Bronchial epithelial cell (primary cell): ENCODE results near the gene VIL1. TPM values are rescaled to one million over a fixed set of nuclear protein-coding genes. Genes with fewer than 3 reads are reported as not detected.

Experiments
- DNase-seq: peaks from one replicate; pipeline ENCODE4 v3.0.0-alpha.2; 2010; ENCODE audit warnings: low read depth
- FAIRE-seq: peaks from 2 replicates; lab custom pipeline; 2011; peaks lifted over from hg19 to GRCh38; lab: Jason Lieb, UNC
- H3K27me3 ChIP-seq: 2 replicates; pipeline ENCODE4 v1.5.1; 2011; ENCODE audit warnings: low read length; ENCODE audit not compliant: control insufficient read depth, insufficient read depth
- H3K36me3 ChIP-seq: 2 replicates; pipeline ENCODE4 v1.5.1; 2011; ENCODE audit warnings: low read length; ENCODE audit not compliant: control insufficient read depth, insufficient read depth
- H3K4me3 ChIP-seq: 2 replicates; pipeline ENCODE4 v1.5.1; 2011; ENCODE audit warnings: mild to moderate bottlenecking, low read depth, low read length, control low read depth
- total RNA-seq: library from RNA; depleted of rRNA; stranded (reverse); fragments of >200 nt; gene quantifications from 2 replicates; pipeline ENCODE4 v1.2.1, GENCODE V29; 2014
- TF ChIP-seq, protein P1 (sequence below): IDR thresholded peaks from 2 replicates; pipeline ENCODE4 v1.5.1; 2011; ENCODE audit warnings: mild to moderate bottlenecking, moderate library complexity, low read length, control low read depth, inconsistent platforms; ENCODE audit not compliant: insufficient read depth, severe bottlenecking

VIL1 gene
- total RNA-seq, 1 donor from 2014 or later = not detected

DNA sequence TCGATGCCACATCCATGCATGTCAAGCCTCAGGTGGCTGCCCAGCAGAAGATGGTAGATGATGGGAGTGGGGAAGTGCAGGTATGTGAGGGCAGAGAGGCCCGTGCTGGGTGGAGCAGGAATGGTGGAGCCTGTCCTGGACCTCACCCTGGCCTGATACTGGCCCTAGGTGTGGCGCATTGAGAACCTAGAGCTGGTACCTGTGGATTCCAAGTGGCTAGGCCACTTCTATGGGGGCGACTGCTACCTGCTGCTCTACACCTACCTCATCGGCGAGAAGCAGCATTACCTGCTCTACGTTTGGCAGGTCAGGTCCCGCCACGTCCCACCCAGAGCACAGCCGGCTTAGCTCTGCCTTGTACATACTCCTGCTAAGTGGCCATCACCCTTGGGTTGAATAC, 13.0 kb downstream of the VIL1 start:
- Histone ChIP-seq H3K36me3 (no peaks in the 10 kb centered on the region), H3K4me3 (no peak overlapping the region), H3K27me3 (peaks cover 2% of the 10 kb centered on the region)
- DNase-seq (no peak), FAIRE-seq (no peak)
- TF ChIP-seq, protein P1, sequence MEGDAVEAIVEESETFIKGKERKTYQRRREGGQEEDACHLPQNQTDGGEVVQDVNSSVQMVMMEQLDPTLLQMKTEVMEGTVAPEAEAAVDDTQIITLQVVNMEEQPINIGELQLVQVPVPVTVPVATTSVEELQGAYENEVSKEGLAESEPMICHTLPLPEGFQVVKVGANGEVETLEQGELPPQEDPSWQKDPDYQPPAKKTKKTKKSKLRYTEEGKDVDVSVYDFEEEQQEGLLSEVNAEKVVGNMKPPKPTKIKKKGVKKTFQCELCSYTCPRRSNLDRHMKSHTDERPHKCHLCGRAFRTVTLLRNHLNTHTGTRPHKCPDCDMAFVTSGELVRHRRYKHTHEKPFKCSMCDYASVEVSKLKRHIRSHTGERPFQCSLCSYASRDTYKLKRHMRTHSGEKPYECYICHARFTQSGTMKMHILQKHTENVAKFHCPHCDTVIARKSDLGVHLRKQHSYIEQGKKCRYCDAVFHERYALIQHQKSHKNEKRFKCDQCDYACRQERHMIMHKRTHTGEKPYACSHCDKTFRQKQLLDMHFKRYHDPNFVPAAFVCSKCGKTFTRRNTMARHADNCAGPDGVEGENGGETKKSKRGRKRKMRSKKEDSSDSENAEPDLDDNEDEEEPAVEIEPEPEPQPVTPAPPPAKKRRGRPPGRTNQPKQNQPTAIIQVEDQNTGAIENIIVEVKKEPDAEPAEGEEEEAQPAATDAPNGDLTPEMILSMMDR = no peak

DNA sequence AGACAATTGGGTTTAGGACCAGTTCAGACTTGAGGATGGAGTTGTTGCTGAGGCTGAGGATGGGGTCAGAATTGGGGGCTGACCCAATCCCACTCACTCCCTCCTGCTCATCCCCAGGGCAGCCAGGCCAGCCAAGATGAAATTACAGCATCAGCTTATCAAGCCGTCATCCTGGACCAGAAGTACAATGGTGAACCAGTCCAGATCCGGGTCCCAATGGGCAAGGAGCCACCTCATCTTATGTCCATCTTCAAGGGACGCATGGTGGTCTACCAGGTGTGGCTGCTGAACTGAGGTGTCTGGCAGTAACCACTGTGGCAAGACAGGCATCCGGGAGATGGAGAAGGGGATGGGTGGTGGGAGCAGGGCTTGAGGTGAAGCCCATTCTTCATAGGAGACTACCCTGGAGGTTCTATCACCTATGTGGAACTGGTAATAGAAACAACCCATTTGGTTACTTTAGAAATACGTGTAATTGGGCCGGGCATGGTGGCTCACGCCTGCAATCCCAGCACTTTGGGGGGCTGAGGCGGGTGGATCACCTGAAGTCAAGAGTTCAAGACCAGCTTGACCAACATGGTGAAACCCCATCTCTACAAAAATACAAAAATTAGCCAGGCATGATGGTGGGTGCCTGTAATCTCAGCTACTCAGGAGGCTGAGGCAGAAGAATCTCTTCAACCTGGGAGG, 13.9 kb downstream of the VIL1 start:
- Histone ChIP-seq H3K27me3 (peaks cover 2% of the 10 kb centered on the region), H3K36me3 (no peaks in the 10 kb centered on the region), H3K4me3 (no peak overlapping the region)
- FAIRE-seq (no peak), DNase-seq (no peak)
- TF ChIP-seq, protein P1 = no peak

DNA sequence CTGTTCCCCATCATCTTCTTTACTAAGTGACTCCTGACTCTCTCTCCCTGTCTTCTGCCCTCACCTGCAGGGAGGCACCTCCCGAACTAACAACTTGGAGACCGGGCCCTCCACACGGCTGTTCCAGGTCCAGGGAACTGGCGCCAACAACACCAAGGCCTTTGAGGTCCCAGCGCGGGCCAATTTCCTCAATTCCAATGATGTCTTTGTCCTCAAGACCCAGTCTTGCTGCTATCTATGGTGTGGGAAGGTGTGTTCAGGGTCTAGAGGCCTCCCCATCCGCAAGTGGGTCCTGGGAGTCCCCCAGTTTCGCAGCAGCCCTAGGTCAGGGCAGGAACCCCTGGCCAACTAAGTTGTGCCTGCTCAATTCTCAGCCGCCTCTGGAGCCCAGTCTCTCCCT, 15.5 kb downstream of the VIL1 start:
- FAIRE-seq (no peak), DNase-seq (no peak)

DNA sequence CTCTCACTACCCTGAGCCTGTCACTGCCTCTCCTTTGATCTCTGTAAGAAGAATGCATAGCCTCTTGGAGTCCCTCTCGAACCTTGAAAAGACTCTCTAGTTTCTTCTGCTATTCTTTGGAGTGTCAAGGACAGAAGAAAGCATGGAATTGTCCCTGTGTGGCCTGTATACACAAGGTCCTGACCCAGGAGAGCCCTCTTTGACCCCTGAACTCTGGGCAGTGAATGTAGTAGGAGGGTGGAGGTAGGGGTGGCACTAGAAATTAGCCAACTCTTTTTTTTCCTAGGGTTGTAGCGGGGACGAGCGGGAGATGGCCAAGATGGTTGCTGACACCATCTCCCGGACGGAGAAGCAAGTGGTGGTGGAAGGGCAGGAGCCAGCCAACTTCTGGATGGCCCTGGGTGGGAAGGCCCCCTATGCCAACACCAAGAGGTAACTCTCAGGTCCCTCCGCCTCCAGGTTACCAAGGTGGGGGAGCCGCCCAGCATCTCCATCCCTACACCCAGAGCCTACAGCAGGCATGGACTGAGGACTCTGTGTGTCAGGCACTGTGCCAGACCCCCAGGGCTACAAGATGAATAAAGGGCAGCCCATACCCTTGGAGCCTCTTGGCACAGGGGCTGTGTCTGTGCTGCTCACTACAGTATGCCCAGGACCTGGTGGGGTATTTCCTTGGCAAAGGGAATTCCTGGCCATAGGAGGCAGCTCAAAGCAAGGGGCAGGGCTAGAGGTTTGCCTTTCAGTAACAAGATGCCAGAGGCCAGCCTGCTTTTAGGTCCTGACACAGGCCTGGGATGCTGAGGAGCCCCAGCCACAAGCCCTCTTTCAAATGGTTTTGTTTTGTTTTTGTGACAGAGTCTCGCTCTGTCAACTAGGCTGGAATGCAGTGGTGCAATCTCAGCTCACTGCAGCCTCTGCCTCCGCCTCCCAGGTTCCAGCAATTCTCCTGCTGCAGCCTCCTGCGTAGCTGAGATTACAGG, 16.4 kb downstream of the VIL1 start:
- DNase-seq (no peak), FAIRE-seq (peak; percentile 70)
- H3K27me3 ChIP-seq = peaks cover 2% of the 10 kb centered on the region
- TF ChIP-seq, protein P1 = no peak
- no peaks in the 10 kb centered on the region for H3K36me3 ChIP-seq
- no peak overlapping the region for H3K4me3 ChIP-seq

More for the DNA sequence above, 15.5 kb downstream of the VIL1 start:
- TF ChIP-seq, protein P1 = no peak
- H3K36me3 ChIP-seq = no peaks in the 10 kb centered on the region
- H3K4me3 ChIP-seq = no peak overlapping the region
- peaks cover 2% of the 10 kb centered on the region for H3K27me3 ChIP-seq

DNA sequence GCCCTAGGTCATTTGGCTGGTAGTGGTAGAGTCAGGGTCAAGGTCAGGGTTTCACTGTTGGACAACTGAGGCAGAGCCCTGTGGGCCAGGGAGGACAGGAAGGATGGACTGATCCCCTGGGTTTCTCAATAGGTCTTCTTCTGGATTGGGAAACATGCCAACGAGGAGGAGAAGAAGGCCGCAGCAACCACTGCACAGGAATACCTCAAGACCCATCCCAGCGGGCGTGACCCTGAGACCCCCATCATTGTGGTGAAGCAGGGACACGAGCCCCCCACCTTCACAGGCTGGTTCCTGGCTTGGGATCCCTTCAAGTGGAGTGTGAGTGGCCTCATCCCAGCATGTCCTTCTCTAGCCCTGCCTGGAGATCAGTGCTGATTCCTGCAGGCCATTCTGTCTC, 18.1 kb downstream of the VIL1 start:
- FAIRE-seq (no peak), DNase-seq (no peak)
- TF ChIP-seq, protein P1 = no peak
- Histone ChIP-seq H3K36me3 (no peaks in the 10 kb centered on the region), H3K4me3 (no peak overlapping the region), H3K27me3 (peaks cover 2% of the 10 kb centered on the region)
